Stimulated activated CD8-positive, alpha-beta memory T cell treated with anti-CD3 and anti-CD28 coated beads, Interleukin-7, amount 100 ng/mL, for 24 hours (primary cell): Measurements from ENCODE around the gene TMEM121.

ENCODE experiments used
- DNase-seq: peaks from one replicate; pipeline ENCODE4 v3.0.0-alpha.2; 2020; ENCODE audit warnings: low read depth

The TMEM121 gene

GRCh38 chr14:105525861-105526775 is at the start of gene TMEM121:
Gene TMEM121 (plus strand): TSS chr14:105526583. CDS start chr14:105528835, 2,252 bp downstream.
- no peak for DNase-seq

- DNase-seq = no peak
Measured at GRCh38 chr14:105476831-105477659, 49.3 kb upstream of the TMEM121 start.

- no peak for DNase-seq
Measured at GRCh38 chr14:105477660-105478397, 48.6 kb upstream of the TMEM121 start.

GRCh38 chr14:105478398-105479251 is 47.8 kb upstream of the TMEM121 start:
- DNase-seq = no peak

GRCh38 chr14:105479431-105480158 is 46.8 kb upstream of the TMEM121 start:
- DNase-seq = no peak

GRCh38 chr14:105480199-105480746 is 46.1 kb upstream of the TMEM121 start:
- DNase-seq = no peak

- DNase-seq = peak; percentile 83
Measured at GRCh38 chr14:105480807-105481801, 45.3 kb upstream of the TMEM121 start.

GRCh38 chr14:105481886-105482457 is 44.4 kb upstream of the TMEM121 start:
- peak; percentile 76 for DNase-seq

GRCh38 chr14:105482486-105483110 is 43.8 kb upstream of the TMEM121 start:
- DNase-seq = no peak

- no peak for DNase-seq
Measured at GRCh38 chr14:105483300-105484068, 42.9 kb upstream of the TMEM121 start.

- no peak for DNase-seq
Measured at GRCh38 chr14:105484069-105484996, 42.0 kb upstream of the TMEM121 start.

GRCh38 chr14:105484997-105485393 is 41.4 kb upstream of the TMEM121 start:
- no peak for DNase-seq

GRCh38 chr14:105485739-105486162 is 40.6 kb upstream of the TMEM121 start:
- no peak for DNase-seq

- DNase-seq = no peak
Measured at GRCh38 chr14:105486163-105486973, 40.0 kb upstream of the TMEM121 start, which contains the start of gene CRIP1. Gene CRIP1 (plus strand): TSS chr14:105486886. CDS start chr14:105487260, 374 bp downstream.

GRCh38 chr14:105486974-105487448 is 39.4 kb upstream of the TMEM121 start:
- DNase-seq = no peak
